Measurements from ENCODE around the gene MED10.

DNA sequence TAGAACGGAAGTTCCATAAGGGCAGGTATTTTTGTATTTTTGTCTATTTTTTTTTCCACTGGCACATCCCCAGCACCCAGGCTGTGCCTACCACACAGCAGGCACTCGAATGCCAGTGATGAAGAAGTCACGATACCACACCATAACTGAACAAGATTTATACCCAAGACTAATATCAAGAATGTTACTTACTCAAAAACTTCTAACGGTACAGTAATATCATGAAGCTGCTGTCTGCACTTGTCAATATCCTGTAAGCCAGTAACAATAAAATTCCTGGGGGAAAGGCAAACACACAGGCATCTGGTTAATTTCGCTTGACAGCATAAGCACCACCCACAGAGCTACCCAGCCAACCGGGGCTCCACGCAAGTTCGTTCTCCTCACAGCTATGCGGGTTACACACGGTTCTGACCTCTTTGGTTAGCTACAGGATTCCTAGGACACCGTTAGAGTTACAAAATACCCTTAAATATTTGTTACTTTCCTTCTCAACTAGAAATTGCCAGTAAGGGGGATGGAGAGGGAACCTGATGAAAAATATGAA lies 1.3 kb downstream of the MED10 start:
- TF ChIP-seq CTCF (IDR thresholded peaks at IDR 0.05; ENCODE audit: low read depth, low read length), result no peak
- no peak for TF ChIP-seq POLR2A (IDR thresholded peaks at IDR 0.05; ENCODE audit: extremely low read depth, insufficient read length)
- no peak for TF ChIP-seq MAX (IDR thresholded peaks at IDR 0.05; ENCODE audit: low read depth, low read length)

Measured in NB4 (cell line).